DOHH2 (cell line): Measurements from ENCODE around the gene GDPD4.

Source experiments
- H3F3A ChIP-seq: fragments of 200-600 bp; sonication (generic), shearing (Covaris generic); 2 replicates; pipeline ENCODE4 v1.6.0; 2016; ENCODE audit warnings: antibody characterized with exemption, mild to moderate bottlenecking; ENCODE audit not compliant: control insufficient read depth, insufficient read depth
- H3K27ac ChIP-seq: fragments of 200-600 bp; sonication (generic); 2 replicates; pipeline ENCODE4 v1.5.1; 2014; ENCODE audit warnings: low read depth, mild to moderate bottlenecking, low read length, moderate library complexity
- H3K27me3 ChIP-seq: fragments of 200-600 bp; sonication (generic); 2 replicates; pipeline ENCODE4 v1.6.1; 2014; ENCODE audit warnings: mild to moderate bottlenecking, low read length, mixed read lengths; ENCODE audit not compliant: control insufficient read depth
- H3K36me3 ChIP-seq: fragments of 200-600 bp; sonication (generic); 2 replicates; pipeline ENCODE4 v1.6.1; 2014; ENCODE audit warnings: mild to moderate bottlenecking, low read length, moderate library complexity, mixed read lengths; ENCODE audit not compliant: control insufficient read depth
- H3K4me1 ChIP-seq: fragments of 200-600 bp; sonication (generic); 2 replicates; pipeline ENCODE4 v1.6.1; 2014; ENCODE audit warnings: mild to moderate bottlenecking, low read length, mixed read lengths; ENCODE audit not compliant: control insufficient read depth
- H3K4me2 ChIP-seq: fragments of 200-600 bp; sonication (generic); 2 replicates; pipeline ENCODE4 v1.6.0; 2014; ENCODE audit warnings: mild to moderate bottlenecking, low read length, moderate library complexity
- H3K4me3 ChIP-seq: fragments of 200-600 bp; sonication (generic); 2 replicates; pipeline ENCODE4 v1.5.1; 2014; ENCODE audit warnings: mild to moderate bottlenecking, low read length, mixed read lengths
- H3K79me2 ChIP-seq: fragments of 200-600 bp; sonication (generic); 2 replicates; pipeline ENCODE4 v1.6.1; 2014; ENCODE audit warnings: mild to moderate bottlenecking, low read length, mixed read lengths; ENCODE audit not compliant: control insufficient read depth
- H3K9me2 ChIP-seq: fragments of 200-600 bp; sonication (generic); replicated peaks from 2 replicates; pipeline ENCODE4 v1.6.1; 2014; ENCODE audit warnings: mild to moderate bottlenecking, low read length, mixed read lengths; ENCODE audit not compliant: control insufficient read depth
- H3K9me3 ChIP-seq: fragments of 200-600 bp; sonication (generic); 2 replicates; pipeline ENCODE4 v1.6.1; 2014; ENCODE audit warnings: antibody characterized with exemption, low read length, mixed read lengths; ENCODE audit not compliant: control insufficient read depth, insufficient read depth
- H4K20me1 ChIP-seq: fragments of 200-600 bp; sonication (generic); 2 replicates; pipeline ENCODE4 v1.6.0; 2014; ENCODE audit warnings: low read depth, mild to moderate bottlenecking, antibody characterized with exemption, low read length, moderate library complexity; ENCODE audit not compliant: control insufficient read depth, insufficient read depth
- CTCF ChIP-seq: fragments of 200-600 bp; sonication (generic); IDR thresholded peaks from one replicate; pipeline ENCODE4 v1.5.1; 2014; ENCODE audit warnings: antibody characterized with exemption, mild to moderate bottlenecking, low read depth, low read length; ENCODE audit not compliant: poor library complexity, severe bottlenecking
- EZH2phosphoT487 ChIP-seq: fragments of 200-600 bp; sonication (generic); IDR thresholded peaks from 2 replicates; pipeline ENCODE4 v1.6.1; 2017; ENCODE audit warnings: borderline replicate concordance, mild to moderate bottlenecking, antibody characterized with exemption, low read length, moderate library complexity, mixed read lengths

Gene GDPD4

GRCh38 chr11:77284476-77285468 lies 16.7 kb downstream of the GDPD4 start:
- Histone ChIP-seq H3K9me3 (no peaks in the 10 kb centered on the region), H3F3A (no peaks in the 10 kb centered on the region), H3K4me3 (no peak overlapping the region), H3K79me2 (no peaks in the 10 kb centered on the region), H3K4me1 (no peaks in the 10 kb centered on the region), H3K4me2 (no peak overlapping the region), H3K27ac (no peak overlapping the region), H3K27me3 (peaks cover 8% of the 10 kb centered on the region), H3K36me3 (no peaks in the 10 kb centered on the region), H4K20me1 (no peaks in the 10 kb centered on the region), H3K9me2 (no peaks in the 10 kb centered on the region)
- TF ChIP-seq CTCF, result no peak
- TF ChIP-seq EZH2phosphoT487, result no peak

GRCh38 chr11:77283101-77283500 lies 18.4 kb downstream of the GDPD4 start:
- H3F3A ChIP-seq, result no peaks in the 10 kb centered on the region
- TF ChIP-seq EZH2phosphoT487 (no peak), CTCF (no peak)
- no peaks in the 10 kb centered on the region for H4K20me1 ChIP-seq
- no peaks in the 10 kb centered on the region for H3K9me2 ChIP-seq
- no peaks in the 10 kb centered on the region for H3K4me1 ChIP-seq
- no peaks in the 10 kb centered on the region for H3K79me2 ChIP-seq
- peaks cover 8% of the 10 kb centered on the region for H3K27me3 ChIP-seq
- no peak overlapping the region for H3K4me2 ChIP-seq
- no peaks in the 10 kb centered on the region for H3K36me3 ChIP-seq
- H3K4me3 ChIP-seq, result no peak overlapping the region
- no peak overlapping the region for H3K27ac ChIP-seq
- no peaks in the 10 kb centered on the region for H3K9me3 ChIP-seq

GRCh38 chr11:77278595-77279506 lies 22.6 kb downstream of the GDPD4 start:
- H3K36me3 ChIP-seq, result no peaks in the 10 kb centered on the region
- H3K9me2 ChIP-seq, result no peaks in the 10 kb centered on the region
- no peak overlapping the region for H3K4me3 ChIP-seq
- H4K20me1 ChIP-seq, result no peaks in the 10 kb centered on the region
- TF ChIP-seq CTCF (no peak), EZH2phosphoT487 (no peak)
- no peaks in the 10 kb centered on the region for H3K79me2 ChIP-seq
- no peaks in the 10 kb centered on the region for H3K27me3 ChIP-seq
- no peaks in the 10 kb centered on the region for H3K4me1 ChIP-seq
- no peak overlapping the region for H3K4me2 ChIP-seq
- no peaks in the 10 kb centered on the region for H3K9me3 ChIP-seq
- no peak overlapping the region for H3K27ac ChIP-seq
- H3F3A ChIP-seq, result no peaks in the 10 kb centered on the region
